ENCODE results near the gene ZNF600. TPM values are rescaled to one million over a fixed set of nuclear protein-coding genes. Genes with fewer than 3 reads are reported as not detected.
"Not testable (repeated sequence)": the region's sequence is repeated elsewhere in the genome, so short reads cannot be mapped to it uniquely, and the experiment has no call there.

ZNF600 gene
- polyA plus RNA-seq (2013, experiment 1 of 2; ENCODE audit: insufficient read length) = 2.0 TPM
- 1.9 TPM for polyA plus RNA-seq (2013, experiment 2 of 2; ENCODE audit: insufficient read length)

DNA sequence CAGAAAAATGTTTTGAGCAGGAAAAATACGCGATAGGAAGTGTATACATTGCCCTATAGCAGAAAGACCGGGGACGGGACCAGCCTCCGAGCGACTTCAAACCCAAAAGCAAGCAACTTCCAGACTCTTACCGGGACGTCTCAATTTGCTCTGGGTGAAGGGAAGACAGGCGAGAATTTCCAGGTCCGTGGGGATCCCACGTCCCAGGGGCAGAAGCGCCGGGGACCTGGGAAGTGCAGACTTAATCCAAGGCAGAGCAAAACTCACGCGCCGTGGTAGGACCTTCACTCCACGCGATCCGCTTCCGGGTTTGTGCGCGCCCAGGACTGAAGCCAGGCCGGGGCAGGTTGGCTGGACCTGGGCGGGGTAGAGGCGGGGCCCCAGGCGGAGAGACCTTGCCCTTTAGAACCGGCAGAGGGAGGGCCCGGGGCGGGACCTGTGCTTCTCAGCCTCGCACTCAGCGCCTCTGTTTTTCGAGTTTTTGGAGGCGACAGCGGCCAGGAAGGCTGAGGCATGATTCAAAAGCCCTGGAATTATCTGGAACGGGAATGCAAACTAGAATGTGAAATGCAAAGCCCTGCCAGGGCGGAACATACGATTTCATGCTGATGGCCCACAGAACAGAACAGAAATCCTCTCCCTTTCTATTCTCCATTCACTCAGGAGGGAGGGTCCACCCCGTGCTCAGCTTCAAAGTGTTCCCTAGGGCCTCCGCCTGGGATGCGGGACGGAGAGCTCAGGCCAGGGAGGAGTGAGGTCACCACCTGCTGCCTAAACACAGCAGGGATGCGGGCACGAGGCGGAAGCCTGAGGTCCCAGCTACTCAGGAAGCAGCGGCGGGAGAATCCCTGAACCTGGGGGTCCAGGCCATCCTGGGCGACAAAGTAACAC lies at the start of gene ZNF600:
Gene ZNF600 (minus strand): TSS at position 328 of the 891 bp plus-strand sequence. CDS start 7,903 bp downstream, outside the sequence.
- peak; percentile 47 for DNase-seq

DNA sequence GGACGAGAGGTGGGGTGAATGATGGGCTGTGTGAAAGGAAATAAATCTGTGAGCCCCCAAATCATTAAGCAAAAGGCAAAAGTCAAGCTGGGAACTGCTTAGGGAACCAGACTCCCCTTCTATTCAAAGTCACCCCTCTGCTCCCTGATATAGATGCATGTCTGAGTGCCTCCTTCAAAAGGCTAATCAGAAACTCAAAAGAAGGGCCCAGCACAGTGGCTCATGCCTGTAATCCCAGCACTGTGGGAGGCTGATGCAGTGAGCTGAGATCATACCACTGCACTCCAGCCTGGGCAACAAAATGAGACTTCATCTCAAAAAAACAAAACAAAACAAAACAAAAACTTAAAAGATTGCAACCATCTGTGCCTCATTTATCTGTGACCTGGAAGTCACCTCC lies 47.7 kb upstream of the ZNF600 start:
- not testable (repeated sequence) for DNase-seq

DNA sequence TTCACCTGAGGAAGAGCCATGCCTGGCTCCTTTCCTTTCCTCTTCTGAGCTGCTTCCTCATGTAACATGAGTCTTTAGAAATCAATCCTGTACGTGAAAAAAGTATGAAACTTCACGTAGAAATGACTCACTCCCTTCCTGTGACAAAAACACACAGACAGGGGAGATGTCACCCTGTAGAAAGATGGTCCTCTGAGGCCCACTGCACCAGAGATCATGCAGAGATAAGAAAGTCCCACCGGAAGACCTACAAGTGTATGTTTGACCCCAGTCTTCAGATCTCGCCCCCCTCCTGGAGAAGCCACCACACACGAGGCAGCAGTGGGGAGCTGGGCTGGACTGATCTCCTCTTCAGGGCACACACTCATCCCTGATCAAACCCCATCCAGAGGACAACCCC lies 47.0 kb upstream of the ZNF600 start:
- not testable (repeated sequence) for DNase-seq

DNA sequence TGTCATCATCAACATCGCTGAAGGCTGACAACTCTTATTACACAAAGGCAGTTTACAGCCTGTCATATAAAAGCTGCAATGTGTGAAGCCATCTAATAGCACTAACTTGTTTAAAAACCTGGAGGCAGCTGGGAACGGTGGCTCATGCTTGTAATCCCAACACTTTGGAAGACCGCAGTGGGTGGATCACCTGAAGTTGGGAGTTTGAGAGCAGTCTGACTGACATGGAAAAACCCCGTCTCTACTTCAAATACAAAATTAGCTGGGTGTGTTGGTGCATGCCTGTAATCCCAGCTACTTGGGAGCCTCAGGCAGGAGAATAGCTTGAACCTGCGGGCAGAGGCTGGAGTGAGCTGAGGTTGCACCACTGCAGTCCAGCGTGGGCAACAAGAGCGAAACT lies 43.3 kb upstream of the ZNF600 start:
- DNase-seq = not testable (repeated sequence)

DNA sequence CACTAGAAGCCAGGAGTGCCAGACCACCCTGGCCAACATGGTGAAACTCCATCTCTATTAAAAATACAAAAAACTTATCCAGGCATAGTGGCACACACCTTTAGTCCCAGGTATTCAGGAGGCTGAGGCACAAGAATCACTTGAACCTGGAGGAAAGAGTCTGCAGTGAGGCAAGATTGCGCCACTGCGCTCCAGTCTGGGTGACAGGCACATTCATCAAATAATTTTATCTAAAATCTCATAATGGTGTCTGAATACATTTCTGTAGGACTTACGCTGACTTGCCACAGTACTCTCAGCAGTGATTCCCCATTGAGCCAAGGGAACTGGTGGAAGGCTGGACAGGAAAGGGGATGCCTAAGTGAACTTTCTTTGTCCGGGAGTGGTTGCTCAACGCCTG lies 39.2 kb upstream of the ZNF600 start:
- no peak for DNase-seq

DNA sequence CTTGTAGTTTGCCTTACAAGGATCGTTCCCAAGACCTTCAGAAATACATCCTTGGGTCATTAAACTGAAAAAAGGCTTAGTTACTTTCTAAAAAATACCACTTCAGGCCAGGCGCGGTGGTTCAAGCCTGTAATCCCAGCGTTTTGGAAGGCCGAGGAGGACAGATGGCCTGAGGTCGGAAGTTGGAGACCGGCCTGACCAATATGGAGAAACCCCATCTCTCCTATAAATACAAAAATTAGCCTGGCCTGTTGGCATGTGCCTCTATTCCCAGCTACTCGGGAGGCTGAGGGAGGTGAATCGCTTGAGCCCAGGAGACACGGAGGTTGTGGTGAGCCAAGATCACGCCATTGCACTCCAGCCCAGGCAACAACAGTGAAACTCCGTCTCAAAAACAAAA lies 37.1 kb upstream of the ZNF600 start:
- DNase-seq = no peak

DNA sequence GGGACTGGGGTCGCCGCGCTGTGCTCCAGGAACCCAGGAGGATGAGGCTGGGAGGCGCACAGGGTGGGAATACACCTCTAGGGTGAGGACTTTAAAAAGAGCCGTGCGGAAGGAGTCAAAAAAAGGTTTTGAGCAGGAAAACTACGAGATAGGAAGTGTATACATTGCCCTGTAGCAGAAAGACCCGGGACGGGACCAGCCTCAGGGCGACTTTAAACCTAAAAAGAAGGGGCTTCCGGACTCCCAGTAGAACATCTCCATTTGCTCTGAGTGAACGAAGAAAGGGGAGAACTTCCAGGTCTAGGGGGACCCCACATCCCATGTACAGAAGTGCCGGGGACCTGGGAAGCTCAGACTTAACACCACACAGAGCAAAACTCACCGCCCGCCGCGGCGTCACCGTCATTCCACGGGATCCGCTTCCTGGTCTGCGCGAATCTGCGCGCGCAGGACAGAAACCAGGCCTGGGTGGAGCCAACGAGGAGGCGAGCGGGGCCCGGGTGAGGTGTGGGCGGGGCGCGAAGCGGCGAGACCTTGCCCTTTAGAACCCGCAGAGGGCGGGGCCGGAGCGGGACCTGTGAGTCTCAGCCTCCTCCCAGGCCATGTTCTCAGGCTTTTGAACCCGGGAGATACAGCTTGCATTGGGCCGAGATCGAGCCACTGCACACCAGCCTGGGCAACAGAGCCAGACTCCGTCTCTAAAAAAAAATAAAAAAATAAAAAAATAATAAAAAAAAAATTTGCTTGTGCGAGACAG lies 34.8 kb upstream of the ZNF600 start, which contains the start of gene ZNF28:
Gene ZNF28 (minus strand): TSS at position 430 of the 757 bp plus-strand sequence. CDS start 3,675 bp downstream, outside the sequence.
- peak; percentile 55 for DNase-seq

DNA sequence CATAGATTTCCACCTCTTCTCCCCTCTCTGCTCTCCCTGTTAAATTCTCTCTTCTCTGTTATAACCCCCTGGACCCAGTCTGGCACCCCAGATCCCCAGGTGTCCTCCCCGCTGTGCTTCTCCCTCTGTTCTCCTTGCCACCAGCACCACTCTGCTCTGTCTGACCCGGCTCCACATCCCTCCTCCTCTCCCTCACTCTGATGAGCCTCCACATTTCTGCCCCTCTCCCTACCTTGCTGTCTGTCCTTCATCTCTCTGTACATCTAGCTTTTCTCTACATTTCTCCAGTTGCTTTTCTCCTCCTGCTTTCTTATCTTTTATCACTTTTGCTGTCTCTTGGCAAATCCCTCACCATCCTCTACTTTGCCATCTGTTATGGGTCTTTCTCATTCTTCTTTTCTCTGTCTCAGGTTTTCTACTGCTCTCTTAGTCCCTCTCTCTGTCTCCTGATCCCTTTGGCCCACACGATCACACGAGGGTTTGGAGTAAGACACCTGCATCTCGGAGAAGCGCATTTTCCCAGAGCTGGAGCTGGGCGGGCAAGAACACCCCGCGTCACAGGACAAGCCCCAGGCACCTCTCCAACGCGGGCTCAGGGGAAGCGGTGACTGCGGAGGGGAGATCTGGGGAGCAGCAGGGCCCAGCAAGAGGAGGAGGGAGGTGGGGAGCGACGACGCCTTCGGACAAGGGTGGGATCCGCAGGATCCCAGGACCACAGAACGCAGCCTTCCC lies 34.0 kb upstream of the ZNF600 start:
- DNase-seq = peak; percentile 10

DNA sequence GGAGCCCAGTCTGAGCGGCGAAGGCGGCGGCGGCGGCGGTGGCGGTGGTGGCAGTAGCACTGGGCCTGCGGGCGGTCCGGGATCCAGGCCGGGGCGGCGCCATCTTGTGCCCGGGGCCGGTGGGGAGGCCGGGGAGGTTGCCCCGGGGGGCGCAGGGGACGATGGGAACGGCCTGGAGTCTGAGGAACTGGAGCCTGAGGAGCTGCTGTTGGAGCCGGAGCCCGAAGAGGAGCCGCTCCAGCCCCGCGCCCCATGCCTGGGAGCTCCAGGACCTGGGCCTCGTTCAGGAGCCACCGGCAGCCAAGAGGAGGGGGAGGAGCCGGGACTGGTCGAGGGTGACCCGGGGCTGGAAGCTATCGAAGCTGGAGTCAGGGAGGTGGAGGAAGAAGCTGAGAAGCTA lies 23.2 kb upstream of the ZNF600 start:
- DNase-seq = no peak

DNA sequence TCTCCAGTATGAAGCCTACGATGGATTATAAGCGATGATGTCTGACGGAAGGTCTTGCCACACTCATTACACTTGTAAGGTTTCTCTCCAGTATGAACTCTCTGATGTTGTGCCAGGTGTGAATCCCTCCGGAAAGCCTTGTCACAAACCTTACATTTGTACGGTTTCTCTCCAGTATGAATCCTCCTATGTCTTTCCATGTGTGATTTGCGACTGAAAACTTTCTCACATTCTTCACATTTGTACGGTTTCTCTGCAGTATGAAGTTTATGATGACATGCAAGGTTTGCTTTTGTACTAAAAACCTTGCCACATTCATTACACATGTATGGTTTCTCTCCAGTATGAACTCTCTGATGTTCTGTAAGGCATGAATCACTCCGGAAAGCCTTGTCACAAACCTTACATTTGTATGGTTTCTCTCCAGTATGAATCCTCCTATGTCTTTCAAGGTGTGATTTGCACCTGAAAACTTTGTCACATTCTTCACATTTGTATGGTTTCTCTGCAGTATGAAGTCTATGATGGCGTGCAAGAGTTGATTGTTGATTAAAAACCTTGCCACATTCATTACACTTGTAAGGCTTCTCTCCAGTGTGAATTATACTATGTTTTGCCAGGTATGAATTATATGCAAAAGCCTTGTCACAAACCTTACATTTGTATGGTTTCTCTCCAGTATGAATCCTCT lies 13.5 kb upstream of the ZNF600 start:
- DNase-seq = not testable (repeated sequence)

DNA sequence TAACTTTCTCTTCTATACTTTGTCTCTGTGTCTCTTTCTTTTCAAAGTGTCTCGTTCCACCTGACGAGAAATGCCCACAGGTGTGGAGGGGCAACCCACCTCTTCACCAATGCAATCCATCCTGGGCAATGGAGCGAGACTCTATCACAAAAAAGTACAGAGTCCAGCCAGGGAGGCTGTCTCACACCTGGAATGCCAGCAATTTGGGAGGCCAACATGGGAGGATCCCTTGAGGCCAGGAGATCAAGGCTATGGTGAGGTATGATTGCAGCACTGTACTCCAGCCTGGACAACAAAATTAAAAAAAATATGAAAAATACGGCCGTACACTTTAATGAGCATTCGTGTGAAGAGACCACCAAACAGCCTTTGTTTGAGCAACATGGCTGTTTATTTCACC lies 2.8 kb upstream of the ZNF600 start:
- DNase-seq = no peak

DNA sequence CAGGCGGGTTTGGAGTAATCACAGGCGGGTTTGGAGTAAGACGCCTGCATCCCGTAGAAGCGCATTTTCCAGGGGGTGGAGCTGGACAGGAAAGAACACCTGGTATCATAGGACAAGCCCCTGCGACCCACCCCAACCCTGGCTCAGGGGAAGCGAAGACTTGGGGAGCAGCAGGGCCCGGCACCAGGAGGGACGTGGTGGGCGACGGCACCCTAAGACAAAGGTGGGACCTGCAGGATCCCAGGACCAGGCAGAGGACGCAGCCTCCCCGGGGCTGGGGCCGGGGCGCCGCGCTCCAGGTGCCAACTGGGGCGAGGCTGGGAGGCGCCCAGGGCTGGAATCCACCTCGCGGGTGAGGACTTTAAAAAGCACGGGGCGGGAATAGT lies 520 bp downstream of the ZNF600 start:
- DNase-seq = no peak

DNA sequence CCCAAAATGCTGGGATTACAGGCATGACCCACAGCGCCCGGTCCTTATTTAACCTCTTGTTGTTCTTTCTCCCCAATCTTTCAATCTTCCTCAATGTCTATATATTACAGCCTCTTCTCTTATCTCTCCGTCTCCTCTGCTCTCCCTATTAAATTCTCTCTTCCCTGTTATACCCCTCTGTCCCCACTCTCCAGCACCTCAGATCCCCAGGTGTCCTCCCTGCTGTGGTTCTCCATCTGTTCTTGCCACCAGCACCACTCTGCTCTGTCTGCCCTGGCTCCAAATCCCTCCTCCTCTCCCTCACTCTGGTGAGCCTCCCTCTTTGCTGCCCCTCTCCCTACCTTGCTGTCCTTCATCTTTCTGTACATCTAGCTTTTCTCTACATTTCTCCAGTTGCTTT lies 1.1 kb downstream of the ZNF600 start:
- no peak for DNase-seq

DNA sequence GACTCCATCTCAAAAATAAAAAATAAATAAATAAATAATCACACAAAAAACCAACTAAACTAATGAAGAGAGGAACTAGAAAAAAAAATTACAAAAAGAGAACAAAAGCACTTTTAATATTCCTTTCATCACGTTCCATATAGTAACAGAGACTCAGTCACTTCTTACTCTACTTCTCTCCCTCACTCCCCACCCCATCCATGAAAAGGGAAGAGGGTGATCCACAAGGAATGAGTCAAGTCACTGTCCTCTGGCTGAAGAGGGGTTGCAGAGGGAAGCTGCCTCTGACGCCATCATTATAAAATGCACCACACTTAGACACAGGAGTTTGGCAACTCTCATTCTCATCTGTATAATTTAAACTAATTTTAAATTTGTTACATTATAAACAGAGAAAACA lies 3.7 kb downstream of the ZNF600 start:
- DNase-seq = not testable (repeated sequence)

DNA sequence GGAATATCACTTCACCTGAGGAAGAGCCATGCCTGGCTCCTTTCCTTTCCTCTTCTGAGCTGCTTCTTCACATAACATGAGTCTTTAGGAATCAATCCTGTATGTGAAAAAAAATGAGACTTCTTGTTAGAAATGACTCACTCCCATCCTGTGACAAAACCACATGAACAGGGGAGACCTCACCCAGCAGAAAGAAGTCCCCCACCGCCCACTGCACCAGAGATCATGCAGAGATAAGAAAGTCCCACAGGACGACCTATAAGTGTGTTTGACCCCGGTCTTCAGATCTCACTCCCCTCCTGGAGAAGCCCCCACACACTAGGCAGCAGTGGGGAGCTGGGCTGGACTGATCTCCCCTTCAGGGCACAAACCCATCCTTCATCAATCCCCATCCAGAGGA lies 7.8 kb downstream of the ZNF600 start:
- DNase-seq = no peak

DNA sequence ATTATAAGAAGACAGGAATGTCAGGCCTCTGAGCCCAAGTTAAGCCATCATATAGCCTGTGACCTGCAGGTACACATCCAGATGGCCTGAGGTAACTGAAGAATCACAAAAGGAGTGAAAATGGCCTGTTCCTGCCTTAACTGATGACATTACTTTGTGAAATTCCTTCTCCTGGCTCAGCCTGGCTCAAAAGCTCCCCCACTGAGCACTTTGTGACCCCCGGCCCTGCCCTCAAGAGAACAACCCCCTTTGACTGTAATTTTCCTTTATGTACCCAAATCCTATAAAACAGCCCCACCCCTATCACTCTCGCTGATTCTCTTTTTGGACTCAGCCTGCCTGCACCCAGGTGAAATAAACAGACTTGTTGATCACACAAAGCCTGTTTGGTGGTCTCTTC lies 30.1 kb downstream of the ZNF600 start:
- DNase-seq = not testable (repeated sequence)

DNA sequence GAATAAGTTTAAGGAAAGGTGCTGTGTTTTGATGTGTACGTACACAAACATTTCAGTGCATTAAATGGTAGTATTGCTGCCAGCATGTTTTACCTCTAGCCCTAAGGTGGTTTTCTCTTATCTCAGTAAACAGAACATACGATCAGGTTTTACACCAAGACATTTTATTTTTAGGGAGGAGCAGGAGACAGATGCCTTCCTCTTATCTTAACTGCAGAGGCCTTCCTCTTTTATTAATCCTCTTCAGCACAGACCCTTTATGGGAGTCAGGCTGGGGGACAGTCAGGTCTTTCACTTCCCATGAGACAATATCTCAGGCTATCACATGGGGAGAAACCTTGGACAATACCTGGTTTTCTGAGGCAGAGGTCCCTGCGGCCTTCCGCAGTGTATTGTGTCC lies 36.8 kb downstream of the ZNF600 start:
- DNase-seq = no peak

DNA sequence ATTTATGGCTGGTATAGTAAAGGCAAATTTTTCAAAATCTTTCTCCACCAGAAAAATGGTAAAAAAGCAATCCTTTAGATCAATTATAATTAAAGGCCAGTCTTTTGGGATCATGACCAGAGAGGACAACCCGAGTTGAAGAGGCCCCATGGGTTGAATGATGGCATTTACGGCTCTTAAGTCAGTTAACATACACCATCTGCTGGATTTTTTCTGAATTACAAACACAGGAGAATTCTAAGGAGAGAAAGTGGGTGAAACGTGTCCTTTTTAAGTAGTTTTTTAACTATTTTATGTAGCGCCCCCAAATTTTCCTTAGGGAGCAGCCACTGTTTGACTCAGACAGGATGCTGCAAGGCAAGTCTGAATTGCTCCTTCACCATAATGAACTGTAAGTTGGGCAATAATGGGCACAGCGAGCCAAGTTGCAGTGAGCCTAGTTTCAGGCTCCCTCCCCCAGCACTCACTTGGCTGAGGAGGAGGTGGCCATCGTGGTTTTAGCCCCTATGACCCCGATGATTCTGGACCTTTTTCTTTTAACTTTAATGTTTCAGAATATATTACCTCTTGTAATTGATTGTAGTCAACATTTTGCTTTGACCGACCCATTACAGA lies 38.1 kb downstream of the ZNF600 start:
- DNase-seq = peak; percentile 32

DNA sequence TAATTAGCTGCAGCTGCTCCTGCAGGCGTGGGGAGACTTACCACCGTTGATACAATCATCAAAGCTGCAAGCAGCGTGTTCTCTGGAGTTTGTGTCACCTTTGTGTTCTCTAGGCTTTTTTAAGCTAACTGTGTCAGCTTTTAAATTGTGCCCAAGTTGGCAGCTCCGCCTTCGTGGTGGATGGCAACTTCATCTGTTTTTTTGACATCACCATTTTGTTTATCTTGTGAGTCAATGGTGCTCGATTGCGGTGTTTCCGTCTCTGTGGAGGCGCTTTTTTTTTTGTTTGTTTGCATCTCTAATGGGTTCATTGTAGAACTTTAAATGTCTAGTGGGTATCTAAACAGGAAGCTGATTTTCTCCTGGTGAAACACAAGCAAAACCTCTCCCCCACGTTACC lies 40.7 kb downstream of the ZNF600 start:
- DNase-seq = not testable (repeated sequence)

DNA sequence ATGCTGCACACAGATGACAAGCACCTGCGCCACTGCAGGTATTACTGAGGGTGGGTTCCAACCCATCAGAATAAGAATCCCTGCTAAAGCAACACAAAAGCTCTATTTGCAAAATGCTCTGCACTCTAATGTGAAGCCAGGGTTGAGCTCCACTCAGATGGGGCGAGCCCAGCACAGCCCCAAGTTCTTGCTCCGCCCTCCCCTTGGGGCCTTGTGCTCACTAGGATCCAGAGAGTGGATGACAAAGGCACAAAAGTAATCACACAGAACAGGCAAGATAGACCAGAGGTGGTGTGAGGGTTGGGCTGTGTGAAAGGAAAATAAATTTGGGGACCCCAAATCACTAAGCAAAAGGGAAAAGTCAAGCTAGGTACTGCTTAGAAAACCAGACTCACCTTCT lies 43.5 kb downstream of the ZNF600 start:
- DNase-seq = no peak

DNA sequence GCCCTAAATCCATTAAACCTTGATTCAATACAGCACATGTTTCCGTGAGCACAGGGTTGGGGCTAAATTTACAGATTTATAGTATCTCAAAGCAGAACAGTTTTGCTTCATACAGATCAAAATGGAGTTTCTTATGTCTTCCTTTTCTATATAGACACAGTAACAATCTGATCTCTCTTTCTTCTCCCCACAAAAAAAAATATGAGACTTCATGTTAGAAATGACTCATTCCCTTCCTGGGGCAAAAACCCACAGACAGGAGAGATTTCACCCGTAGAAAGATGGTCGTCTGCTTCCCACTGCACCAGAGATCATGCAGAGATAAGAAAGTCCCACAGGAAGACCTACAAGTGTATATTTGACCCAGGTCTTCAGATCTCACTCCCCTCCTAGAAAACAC lies 44.1 kb downstream of the ZNF600 start:
- no peak for DNase-seq

Data from fibroblast of skin of scalp (primary cell).